ENCODE measurements around the gene MPP1. TPM values are rescaled to one million over a fixed set of nuclear protein-coding genes. Genes with fewer than 3 reads are reported as not detected.

Gene MPP1
- total and polyA plus RNA-seq, 9 of the 15 experiments (the other 6 are each of a cell fraction or from before 2014, with no cell fraction given), result 227 to 395 (median 283) TPM

DNA sequence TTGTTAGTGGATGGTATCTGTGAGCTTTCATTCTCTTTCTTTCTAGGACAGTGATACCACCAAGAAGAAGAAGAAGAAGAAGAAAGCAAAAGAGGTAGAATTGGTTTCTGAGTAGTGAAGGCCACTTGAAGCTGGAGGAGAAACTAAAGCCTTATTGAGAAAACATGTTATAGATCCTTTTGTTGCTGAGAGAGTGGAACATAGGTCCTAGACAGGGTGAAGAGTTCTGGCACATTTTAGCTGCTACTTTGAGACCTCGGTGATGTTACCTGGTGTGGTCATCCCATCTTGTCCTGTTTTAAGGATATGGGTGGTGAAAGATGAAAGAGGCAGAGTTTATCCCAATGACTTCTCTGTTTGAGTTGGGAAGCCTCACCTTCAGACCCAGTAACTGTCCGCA, 28.5 kb downstream of the MPP1 start:
- Histone ChIP-seq H4K20me1 (replicated peaks; ENCODE audit: control insufficient read depth, insufficient read depth, low read length) (peaks cover 27% of the 10 kb centered on the region), H3K9me3 (replicated peaks; ENCODE audit: control insufficient read depth, insufficient read depth, low read depth, low read length) (no peaks in the 10 kb centered on the region), H3K27ac (ENCODE audit: extremely low read depth, low read depth, low read length) (peak overlapping the region; percentile 43; the same call in 2 of the 3 replicates), H2AFZ (ENCODE audit: low read depth, low read length) (no peak overlapping the region), H3K79me2 (ENCODE audit: control insufficient read depth, insufficient read depth, low read length) (peaks cover 23% of the 10 kb centered on the region), H3K9ac (ENCODE audit: insufficient read depth in 1 of 2, low read depth in 2 of 2, low read length in 2 of 2) (no peak overlapping the region; a peak in 1 of 4 replicates), H3K4me2 (ENCODE audit: insufficient read depth, low read length) (no peak overlapping the region), H3K36me3 (ENCODE audit: control insufficient read depth, insufficient read depth, low read length) (peaks cover 90% of the 10 kb centered on the region), H3K4me3 (no peak overlapping the region), H3K9me1 (ENCODE audit: control insufficient read depth, insufficient read depth, low read length) (peaks cover 4% of the 10 kb centered on the region), H3K27me3 (ENCODE audit: control insufficient read depth in 2 of 2, insufficient read depth in 2 of 2, low read length in 2 of 2) (no peaks in the 10 kb centered on the region), H3K4me1 (replicated peaks in 1 of 2; ENCODE audit: control insufficient read depth in 2 of 2, insufficient read depth in 2 of 2, low read length in 2 of 2) (peaks cover 0 to 12% of the 10 kb centered on the region in 2 experiments; a peak in 3 of 5 replicates)
- intact Hi-C loops (cut with micrococcal nuclease), result loop anchor here (2.0 kb wide), 1 partner anchor 64 kb away; no protein-coding TSS in a partner anchor
- WGBS (ENCODE audit: insufficient coverage, low coverage, missing lambda C conversion rate), result 88% methylated on average over 2 of the region's 2 CpGs
- TF ChIP-seq ILF3 (IDR thresholded peaks at IDR 0.05; ENCODE audit: borderline replicate concordance) (no peak), HNRNPLL (IDR thresholded peaks at IDR 0.05; ENCODE audit: low read depth, low read length, poor library complexity, severe bottlenecking) (no peak), KAT2B (IDR thresholded peaks at IDR 0.05; ENCODE audit: low read depth, low read length) (no peak), POLR2G (IDR thresholded peaks at IDR 0.05; ENCODE audit: low read depth, low read length) (peak; percentile 36; the same call in 1 of the 2 replicates), POLR2A (conservative IDR thresholded peaks at IDR 0.05) (peak; percentile 63), KAT8 (IDR thresholded peaks at IDR 0.05; ENCODE audit: low read depth) (no peak), RBFOX2 (IDR thresholded peaks at IDR 0.05; ENCODE audit: low read depth, low read length) (peak; percentile 19), POLR2AphosphoS2 (IDR thresholded peaks at IDR 0.05; ENCODE audit: low read length) (0 out of 2 replicates have a peak, but pooled peaks have one; percentile 61), SUPT5H (IDR thresholded peaks at IDR 0.05) (peak; percentile 19; the same call in 1 of the 2 replicates), NFATC3 (IDR thresholded peaks at IDR 0.05) (peak; percentile 63; the same call in 1 of the 2 replicates), THRAP3 (IDR thresholded peaks at IDR 0.05; ENCODE audit: borderline replicate concordance) (peak; percentile 25; the same call in 1 of the 2 replicates), TCF7L2 (IDR thresholded peaks at IDR 0.05; ENCODE audit: low read depth, low read length) (no peak)
- TF ChIP-seq, protein P1, sequence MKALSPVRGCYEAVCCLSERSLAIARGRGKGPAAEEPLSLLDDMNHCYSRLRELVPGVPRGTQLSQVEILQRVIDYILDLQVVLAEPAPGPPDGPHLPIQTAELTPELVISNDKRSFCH (CRISPR knock-in tag; IDR thresholded peaks at IDR 0.05), result no peak
- TF ChIP-seq, protein P1 (tag; IDR thresholded peaks at IDR 0.05), result no peak
- TF ChIP-seq, protein P2, sequence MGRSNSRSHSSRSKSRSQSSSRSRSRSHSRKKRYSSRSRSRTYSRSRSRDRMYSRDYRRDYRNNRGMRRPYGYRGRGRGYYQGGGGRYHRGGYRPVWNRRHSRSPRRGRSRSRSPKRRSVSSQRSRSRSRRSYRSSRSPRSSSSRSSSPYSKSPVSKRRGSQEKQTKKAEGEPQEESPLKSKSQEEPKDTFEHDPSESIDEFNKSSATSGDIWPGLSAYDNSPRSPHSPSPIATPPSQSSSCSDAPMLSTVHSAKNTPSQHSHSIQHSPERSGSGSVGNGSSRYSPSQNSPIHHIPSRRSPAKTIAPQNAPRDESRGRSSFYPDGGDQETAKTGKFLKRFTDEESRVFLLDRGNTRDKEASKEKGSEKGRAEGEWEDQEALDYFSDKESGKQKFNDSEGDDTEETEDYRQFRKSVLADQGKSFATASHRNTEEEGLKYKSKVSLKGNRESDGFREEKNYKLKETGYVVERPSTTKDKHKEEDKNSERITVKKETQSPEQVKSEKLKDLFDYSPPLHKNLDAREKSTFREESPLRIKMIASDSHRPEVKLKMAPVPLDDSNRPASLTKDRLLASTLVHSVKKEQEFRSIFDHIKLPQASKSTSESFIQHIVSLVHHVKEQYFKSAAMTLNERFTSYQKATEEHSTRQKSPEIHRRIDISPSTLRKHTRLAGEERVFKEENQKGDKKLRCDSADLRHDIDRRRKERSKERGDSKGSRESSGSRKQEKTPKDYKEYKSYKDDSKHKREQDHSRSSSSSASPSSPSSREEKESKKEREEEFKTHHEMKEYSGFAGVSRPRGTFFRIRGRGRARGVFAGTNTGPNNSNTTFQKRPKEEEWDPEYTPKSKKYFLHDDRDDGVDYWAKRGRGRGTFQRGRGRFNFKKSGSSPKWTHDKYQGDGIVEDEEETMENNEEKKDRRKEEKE (IDR thresholded peaks at IDR 0.05; ENCODE audit: borderline replicate concordance in 1 of 2, control insufficient read depth in 1 of 2, low read depth in 2 of 2, low read length in 1 of 2), result 0 out of 4 replicates have a peak, but pooled peaks have one; percentile 20 to 27
- in situ Hi-C loops (cut with MboI), result no loop called here
- POLR2A ChIA-PET, result interaction anchor here (1.0 to 8.2 kb wide), 11 partner anchors 8 to 64 kb away, joined by 3 to 94 read pairs (median 6); partner anchors contain the start of genes DKC1, GAB3, MPP1 and SMIM9
- CTCF ChIA-PET (ENCODE audit: low intra/inter-chr PET ratio), result no interaction called here
- no TSS peak for BruUV-seq (replicated peaks)
- DNase-seq (ENCODE audit: extremely low read depth in 1 of 4, low spot score in 3 of 4) (no peak), FAIRE-seq (no peak), ATAC-seq (peak; percentile 8)
